Pons (tissue), 1 donor: ENCODE measurements around the gene SFI1.
"Not testable (repeated sequence)": the region's sequence is repeated elsewhere in the genome, so short reads cannot be mapped to it uniquely, and the experiment has no call there.

Experiments
- DNase-seq: peaks from one replicate; pipeline ENCODE4 v3.0.0-alpha.2; 2016; ENCODE audit warnings: low spot score

SFI1 gene

GRCh38 chr22:31544481-31545480 is 48.4 kb downstream of the SFI1 start:
- no peak for DNase-seq

GRCh38 chr22:31550871-31551370 is 54.6 kb downstream of the SFI1 start:
- DNase-seq: no peak

- peak; percentile 65 for DNase-seq
Measured at GRCh38 chr22:31556627-31557203, 60.4 kb downstream of the SFI1 start.

GRCh38 chr22:31558546-31558945 is 62.2 kb downstream of the SFI1 start:
- DNase-seq: not testable (repeated sequence)

- DNase-seq: peak; percentile 82
Measured at GRCh38 chr22:31561238-31561887, 65.0 kb downstream of the SFI1 start.

GRCh38 chr22:31561970-31562369 is 65.6 kb downstream of the SFI1 start:
- DNase-seq: no peak

- DNase-seq: no peak
Measured at GRCh38 chr22:31566484-31566883, 70.1 kb downstream of the SFI1 start.

- no peak for DNase-seq
Measured at GRCh38 chr22:31567196-31567595, 70.9 kb downstream of the SFI1 start.

- DNase-seq: no peak
Measured at GRCh38 chr22:31567702-31568101, 71.4 kb downstream of the SFI1 start.

- no peak for DNase-seq
Measured at GRCh38 chr22:31569126-31569525, 72.8 kb downstream of the SFI1 start.

- no peak for DNase-seq
Measured at GRCh38 chr22:31572939-31573338, 76.6 kb downstream of the SFI1 start.

GRCh38 chr22:31574055-31574670 is 77.8 kb downstream of the SFI1 start:
- no peak for DNase-seq

GRCh38 chr22:31575190-31575589 is 78.9 kb downstream of the SFI1 start:
- peak; percentile 84 for DNase-seq

- no peak for DNase-seq
Measured at GRCh38 chr22:31577711-31578110, 81.4 kb downstream of the SFI1 start.

- no peak for DNase-seq
Measured at GRCh38 chr22:31578171-31578570, 81.8 kb downstream of the SFI1 start.

- DNase-seq: no peak
Measured at GRCh38 chr22:31579835-31580242, 83.5 kb downstream of the SFI1 start.

GRCh38 chr22:31583861-31584485 is 87.6 kb downstream of the SFI1 start:
- no peak for DNase-seq

- no peak for DNase-seq
Measured at GRCh38 chr22:31584804-31585160, 88.4 kb downstream of the SFI1 start.

- no peak for DNase-seq
Measured at GRCh38 chr22:31585161-31585859, 89.0 kb downstream of the SFI1 start.

GRCh38 chr22:31586137-31586920 is 90.0 kb downstream of the SFI1 start:
- no peak for DNase-seq
